CD4-positive, alpha-beta T cell treated with Interleukin-21 for 1 hour (primary cell): ENCODE data around the gene SP2.
"Not testable (repeated sequence)": the region's sequence is repeated elsewhere in the genome, so short reads cannot be mapped to it uniquely, and the experiment has no call there.

Experiments
- DNase-seq: peaks from one replicate; pipeline ENCODE4 v3.0.0-alpha.2; 2020

The SP2 gene

DNA sequence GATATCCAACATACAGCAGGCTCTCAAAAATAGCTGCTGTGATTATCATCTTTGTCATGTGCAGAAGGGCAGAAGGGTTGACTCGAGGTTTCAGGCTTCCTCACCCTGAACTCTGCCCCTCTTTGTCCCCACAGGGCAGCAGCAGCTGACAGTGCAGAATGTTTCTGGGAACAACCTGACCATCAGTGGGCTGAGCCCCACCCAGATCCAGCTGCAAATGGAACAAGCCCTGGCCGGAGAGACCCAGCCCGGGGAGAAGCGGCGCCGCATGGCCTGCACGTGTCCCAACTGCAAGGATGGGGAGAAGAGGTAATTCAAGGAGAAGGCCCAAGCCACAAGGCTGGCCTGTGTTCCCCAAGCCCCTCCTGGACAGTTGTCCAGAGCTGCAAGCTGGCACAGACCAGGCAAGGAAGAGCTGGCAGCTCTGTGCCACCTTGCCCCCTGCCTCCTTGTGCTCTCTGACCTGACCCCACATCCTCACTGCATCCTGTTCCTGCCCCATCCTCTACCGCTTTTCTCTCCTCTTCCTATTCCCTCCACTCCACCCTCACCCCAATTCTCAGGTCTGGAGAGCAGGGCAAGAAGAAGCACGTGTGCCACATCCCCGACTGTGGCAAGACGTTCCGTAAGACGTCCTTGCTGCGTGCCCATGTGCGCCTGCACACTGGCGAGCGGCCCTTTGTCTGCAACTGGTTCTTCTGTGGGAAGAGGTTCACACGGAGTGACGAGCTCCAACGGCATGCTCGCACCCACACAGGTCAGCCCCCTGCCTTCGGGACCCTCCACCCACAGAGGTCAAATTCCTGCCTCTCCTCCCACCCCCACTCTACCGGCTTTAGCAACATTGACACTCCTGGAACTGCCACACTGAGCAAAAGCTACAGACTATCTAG lies 29.0 kb downstream of the SP2 start:
- DNase-seq = no peak

DNA sequence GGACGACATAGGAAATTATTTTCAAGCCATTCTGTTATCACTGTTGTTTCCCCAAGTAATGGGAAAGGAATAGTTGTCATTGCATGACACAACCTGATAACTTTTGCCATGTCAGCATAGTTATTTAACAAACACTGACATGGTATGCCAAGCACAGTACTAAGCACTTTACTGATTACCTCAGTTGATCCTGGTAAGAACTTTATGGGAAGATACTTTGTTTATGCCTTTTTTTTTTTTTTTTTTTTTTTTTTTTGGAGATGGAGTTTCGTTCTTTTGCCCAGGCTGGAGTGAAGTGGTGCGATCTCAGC lies 29.6 kb downstream of the SP2 start:
- DNase-seq = no peak

DNA sequence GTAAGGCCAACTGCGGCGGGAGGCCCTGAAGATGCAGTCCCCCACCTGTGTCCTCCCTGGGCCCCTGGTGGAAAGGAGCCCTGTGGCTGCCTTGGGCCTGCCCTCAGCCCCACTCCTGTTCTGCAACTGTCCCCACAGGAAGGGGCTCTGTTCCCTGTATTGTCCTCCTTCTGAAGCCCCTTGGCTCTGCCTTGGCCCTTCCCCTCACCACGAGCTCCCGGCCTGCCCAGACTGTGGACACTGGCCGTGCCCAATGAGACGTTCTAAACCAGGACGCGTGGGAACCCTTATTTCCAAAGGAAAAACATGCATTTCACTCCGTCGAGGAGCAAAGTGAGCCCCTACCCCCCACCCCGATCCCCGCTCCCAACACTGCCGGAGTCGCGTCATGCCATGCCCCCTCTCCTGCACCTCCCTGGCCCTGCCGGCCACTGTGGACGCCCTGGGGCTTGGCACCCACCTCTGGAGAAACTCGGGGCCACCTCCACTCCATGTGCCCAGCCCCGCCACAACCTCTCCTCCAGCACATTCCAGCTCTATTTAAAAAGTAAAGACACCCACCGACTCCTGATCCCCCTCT lies 31.9 kb downstream of the SP2 start:
- no peak for DNase-seq

DNA sequence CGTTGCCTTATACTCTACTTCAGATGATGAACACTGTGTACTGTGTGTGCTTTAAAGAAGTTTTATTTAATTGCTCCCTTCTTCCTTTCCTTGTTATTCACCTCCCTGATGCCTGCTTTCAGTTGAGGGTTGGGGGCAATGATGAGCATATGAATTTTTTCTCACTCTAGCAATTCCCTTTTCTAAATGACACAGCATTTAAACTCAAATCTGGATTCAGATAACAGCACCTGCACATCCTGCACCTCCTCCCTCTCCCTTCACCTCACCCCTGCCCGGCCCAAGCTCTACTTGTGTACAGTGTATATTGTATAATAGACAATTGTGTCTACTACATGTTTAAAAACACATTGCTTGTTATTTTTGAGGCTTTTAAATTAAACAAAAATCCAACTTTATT lies 32.4 kb downstream of the SP2 start:
- no peak for DNase-seq

- DNase-seq = no peak
Observed at GRCh38 chr17:47929218-47930000, 33.4 kb downstream of the SP2 start.

- no peak for DNase-seq
Observed at GRCh38 chr17:47931848-47932247, 35.8 kb downstream of the SP2 start.

GRCh38 chr17:47934856-47935255 lies 38.8 kb downstream of the SP2 start:
- no peak for DNase-seq

DNA sequence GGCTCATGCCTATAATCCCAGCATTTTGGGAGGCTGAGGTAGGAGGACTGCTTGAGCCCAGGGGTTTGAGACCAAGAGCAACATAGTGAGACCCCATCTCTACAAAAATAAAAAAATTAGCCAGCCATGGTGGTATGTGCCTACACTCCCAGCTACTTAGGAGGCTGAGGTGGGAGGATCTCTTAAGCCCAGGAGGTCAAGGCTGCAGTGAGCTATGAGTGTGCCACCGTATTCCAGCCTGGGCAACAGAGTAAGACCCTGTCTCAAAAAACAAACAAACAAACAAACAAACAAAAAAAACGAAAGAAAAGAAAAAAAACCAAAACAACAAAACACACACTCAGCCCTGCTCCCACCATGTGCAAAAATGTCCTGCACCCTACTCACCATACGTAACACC lies 39.4 kb downstream of the SP2 start:
- not testable (repeated sequence) for DNase-seq

- DNase-seq = no peak
Observed at GRCh38 chr17:47935961-47936360, 39.9 kb downstream of the SP2 start.

DNA sequence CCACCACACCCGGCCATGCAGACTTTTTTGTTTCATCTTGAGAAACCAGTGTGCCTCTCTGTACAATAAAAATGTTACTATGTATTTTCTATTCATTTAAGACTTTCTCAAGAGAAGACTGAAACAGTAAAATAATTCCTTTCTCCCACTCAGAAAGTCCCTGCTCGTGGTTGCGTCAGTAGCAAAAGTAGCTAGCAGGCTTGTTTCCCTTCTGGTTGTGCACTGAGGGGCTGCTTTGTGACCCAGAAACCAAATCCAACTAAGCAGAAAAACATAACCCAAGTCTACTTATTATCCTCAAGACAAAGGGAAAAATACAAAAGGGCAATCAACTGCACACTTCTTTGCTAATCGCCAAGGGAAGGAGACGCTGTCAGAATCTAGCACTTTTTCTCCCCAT lies 41.9 kb downstream of the SP2 start:
- no peak for DNase-seq

DNA sequence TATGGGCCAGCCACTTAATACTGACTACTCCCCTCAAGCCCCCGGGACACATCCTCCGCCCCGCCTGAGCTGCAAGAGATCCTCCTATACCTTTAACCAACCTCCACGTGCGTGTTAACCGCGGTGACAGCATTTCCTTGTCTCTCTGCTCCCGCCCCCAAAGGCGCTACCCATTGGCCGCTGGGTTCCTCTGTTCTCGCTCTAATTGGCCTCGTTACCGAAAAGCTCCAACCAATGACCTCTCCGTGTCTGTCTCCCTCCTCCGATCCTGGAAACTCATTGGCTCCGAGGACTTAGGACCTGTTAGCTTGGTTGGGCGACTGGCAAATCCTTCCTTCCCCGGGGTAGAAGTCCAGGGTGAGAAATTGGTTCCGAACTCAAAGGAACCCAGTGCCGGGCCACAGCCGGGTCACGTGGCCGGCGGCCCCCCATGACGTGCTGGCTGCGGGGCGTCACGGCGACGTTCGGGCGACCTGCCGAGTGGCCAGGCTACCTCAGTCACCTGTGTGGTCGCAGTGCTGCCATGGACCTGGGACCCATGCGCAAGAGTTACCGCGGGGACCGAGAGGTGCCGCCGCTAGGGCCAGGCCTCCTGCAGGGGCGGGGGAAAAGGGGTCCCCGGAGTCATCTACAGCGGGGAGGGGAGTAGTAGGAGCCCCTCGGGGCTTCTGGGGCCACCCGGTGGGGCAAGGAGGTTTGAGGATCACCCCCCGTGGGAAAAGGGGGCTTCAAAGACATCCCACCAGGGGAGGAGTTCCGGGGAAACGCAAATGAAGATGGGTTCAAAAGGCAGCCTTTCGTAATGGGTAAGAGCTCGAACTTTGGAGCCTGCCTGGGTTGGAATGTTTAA lies 45.4 kb downstream of the SP2 start, which contains the start of gene PNPO:
Gene PNPO (plus strand): TSS at position 326 of the 850 bp plus-strand sequence. CDS start 105 bp downstream, at position 431.
- DNase-seq = peak; percentile 97

DNA sequence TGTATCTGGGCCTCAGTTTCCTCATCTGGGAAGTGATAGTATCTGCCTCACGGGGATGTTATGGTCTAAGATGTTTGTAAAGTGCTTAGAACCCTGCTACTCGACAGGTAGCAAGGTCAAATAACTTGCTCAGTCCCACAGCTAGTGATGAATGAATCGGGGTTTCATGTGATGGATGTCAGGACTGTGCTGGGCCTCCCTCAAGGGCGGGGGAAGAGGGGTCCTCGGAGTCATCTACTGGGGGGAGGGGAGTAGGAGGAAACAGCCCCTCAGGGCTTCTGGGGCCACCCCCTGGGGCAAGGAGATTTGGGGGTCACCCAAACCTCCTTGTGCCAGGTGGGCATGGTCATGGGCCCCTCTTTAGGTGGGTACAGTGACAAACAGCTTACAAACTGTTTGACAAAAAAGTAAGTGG lies 46.1 kb downstream of the SP2 start:
- peak; percentile 15 for DNase-seq

DNA sequence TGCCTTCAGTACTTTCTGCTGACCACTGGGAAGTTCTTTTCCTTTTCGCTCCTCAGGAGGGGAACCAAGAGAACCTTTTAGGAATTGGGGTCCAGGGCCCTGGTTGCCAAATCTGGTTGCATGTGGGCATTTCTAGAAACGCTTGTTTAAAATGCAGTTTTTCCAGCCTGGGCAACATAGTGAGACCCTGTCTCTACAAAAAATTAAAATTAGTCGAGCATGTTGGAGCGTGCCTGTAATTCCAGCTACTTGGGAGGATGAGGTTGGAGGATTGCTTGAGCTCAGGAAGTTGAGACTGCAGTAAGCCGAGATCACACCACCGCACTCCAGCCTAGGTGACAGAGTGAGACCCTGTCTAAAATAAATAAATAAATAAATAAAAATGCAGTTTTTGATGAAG lies 46.5 kb downstream of the SP2 start:
- no peak for DNase-seq

DNA sequence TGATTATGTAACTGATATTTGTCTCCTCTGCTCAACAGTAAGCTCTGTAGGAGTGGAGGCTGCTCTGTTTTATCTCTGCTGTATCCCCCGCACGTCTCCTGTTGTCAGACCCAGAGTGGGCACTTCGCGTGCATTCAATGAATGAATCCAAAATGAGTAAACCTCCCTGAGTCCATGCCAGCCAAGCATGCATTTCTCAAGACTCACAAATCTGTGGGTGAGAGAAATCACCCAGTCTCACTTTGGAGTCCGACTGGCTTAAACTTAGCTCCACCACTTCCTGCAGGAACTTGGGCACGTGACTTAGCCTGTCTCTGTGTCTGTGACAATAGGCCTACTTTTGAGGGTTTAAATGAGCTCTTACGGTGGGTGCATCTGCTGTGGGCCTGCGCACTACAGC lies 49.0 kb downstream of the SP2 start:
- peak; percentile 25 for DNase-seq

DNA sequence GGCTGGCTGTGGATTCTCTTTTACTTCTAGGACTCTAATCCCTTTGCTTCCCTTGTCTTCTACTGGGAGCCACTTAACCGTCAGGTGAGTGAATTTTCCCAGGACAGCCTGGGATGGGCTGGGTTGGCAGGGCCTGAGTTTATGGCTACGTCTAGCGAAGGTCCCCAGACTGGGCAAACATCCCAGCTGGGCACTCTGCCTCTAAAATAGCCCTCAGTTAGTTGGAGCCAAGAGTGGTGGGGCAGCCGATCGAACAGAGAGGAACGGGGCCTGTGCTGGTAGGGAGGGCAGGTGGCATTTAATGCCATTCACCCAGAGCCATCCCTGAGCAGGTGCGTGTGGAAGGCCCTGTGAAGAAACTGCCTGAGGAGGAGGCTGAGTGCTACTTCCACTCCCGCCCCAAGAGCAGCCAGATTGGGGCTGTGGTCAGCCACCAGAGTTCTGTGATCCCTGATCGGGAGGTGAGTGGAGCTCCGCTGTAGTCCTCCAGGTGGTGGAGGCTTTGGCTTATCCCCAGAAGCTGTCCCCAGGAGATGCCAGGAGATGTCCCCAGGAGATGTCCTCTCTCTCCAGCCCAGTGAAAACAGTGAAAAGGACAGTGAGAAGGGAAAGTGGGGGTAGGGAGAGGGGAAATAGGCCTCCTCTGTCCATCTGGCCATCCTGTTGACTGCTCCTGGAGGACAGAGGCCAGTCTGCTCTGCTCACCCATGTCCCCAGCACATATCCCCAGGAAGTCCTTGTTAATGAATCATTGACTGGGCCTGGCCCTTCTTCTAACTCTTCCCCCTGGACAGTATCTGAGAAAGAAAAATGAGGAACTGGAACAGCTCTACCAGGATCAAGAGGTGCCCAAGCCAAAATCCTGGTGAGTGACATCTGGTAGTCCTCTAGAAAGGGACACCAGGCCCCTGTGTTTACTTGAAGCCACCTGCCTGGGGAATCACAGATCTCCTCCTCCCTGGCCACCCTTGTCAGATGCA lies 49.8 kb downstream of the SP2 start:
- no peak for DNase-seq

- no peak for DNase-seq
Observed at GRCh38 chr17:47946516-47946915, 50.5 kb downstream of the SP2 start.

DNA sequence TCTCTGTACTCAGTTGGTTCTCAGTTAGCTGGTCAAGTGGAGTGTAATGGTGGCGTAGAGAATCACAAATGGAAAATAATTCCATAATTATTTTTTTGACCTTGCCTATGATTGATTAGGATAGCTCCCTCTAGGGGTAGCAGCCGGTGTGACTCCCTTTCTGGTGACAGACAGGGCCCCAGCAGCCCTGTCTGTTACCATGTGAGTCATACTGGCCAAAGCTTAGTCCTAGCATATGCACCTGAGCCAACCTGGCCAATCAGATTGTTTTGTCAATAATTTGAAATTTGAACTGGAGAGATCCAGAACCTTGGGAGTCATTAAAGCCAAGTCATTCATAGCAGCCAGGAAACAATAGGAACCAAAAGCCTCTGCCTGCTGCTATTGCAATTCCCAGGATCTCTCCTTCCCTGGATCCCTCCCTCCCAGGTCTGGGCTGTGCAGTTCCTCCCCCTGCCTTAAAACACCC lies 50.9 kb downstream of the SP2 start:
- peak; percentile 79 for DNase-seq

DNA sequence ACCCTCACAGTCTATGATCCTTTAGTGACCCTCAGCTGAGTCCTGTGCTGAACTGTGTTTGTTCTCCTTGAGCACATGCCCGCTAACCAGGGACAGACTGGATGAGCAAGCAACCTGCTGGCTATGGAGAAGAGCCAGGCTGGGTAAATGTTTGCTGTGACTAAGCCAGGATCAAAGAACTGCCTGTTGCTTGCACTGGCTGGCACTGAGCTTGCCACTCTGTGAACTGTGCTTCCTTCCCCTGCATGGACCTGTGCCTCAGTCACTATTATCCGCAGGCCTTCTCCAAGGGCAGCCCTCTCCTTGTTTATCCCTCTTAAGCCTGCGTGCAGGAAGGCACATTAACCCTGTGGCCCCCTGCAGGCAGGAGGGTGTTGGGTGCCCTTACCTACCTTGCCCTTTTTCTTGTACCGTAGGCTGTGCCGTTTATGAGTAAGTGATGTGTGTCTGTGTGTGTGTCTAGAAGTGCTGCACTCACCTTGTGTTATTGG lies 52.7 kb downstream of the SP2 start:
- DNase-seq = no peak

- peak; percentile 80 for DNase-seq
Observed at GRCh38 chr17:47949197-47949759, 53.2 kb downstream of the SP2 start.

DNA sequence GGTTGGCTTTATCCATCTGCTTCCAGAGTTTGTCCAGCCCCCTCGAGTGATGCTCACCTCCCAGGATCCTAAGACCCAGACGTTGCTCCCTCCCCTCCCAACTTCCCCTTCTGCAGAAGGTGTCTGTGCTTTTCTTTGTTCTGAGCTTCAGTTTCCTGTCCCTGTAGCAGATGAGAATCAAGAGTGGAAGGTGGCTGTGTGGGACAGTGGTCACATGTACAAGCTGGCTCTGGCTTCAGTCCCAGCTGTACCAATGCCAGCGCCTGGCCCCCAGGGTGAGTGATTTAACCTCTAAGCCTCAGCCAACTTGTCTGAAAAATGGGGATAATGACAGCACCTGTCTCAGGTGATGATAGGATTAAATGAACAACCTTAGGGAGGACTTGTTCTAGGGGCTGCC lies 53.9 kb downstream of the SP2 start:
- DNase-seq = no peak

DNA sequence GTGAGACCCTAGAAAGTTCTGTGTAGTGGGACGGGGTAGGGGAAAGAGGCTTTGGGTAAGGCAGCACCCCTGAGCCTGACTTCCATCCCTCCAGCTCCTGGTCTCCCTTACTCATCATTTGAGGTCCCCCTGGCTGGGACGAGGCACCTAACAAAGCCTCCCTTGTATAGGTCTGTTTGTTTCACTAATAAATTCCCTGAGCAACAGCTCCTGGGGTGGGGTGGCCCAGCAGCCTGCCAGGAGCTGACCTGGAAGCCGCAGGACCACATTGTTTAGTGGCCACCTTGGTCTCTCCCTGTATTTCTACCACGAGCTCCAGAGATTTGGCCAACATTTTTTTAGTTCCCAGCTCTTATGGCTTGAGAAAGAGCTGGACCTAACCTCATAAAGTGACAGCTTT lies 54.4 kb downstream of the SP2 start:
- no peak for DNase-seq
